A549 (cell line): Measurements from ENCODE around the gene SKAP1.

Source experiments
- BHLHE40 ChIP-seq: IDR thresholded peaks from 2 replicates; pipeline ENCODE4 v1.6.1; 2012; ENCODE audit warnings: low read depth, low read length, inconsistent platforms
- CEBPB ChIP-seq, 2 experiments: fragments of >200 bp in 1 of 2; sonication (Bioruptor Twin) in 1 of 2; formaldehyde crosslinking in 1 of 2; IDR thresholded peaks; 2 replicates each; pipeline ENCODE4 v1.6.1; 2012 to 2016
- EP300 ChIP-seq, 2 experiments: fragments of >200 bp; sonication (Bioruptor Twin); formaldehyde crosslinking; IDR thresholded peaks; 2 replicates in 1 of 2; 3 replicates in 1 of 2; pipeline ENCODE4 v1.6.1; 2016 to 2017
- HEYL ChIP-seq: fragments of 250-450 bp; sonication (Bioruptor Pico); IDR thresholded peaks from 2 replicates; pipeline ENCODE4 v1.8.0; 2021; ENCODE audit warnings: mild to moderate bottlenecking, moderate library complexity
- JUN ChIP-seq, 2 experiments: fragments of >200 bp; sonication (Bioruptor Twin); formaldehyde crosslinking; IDR thresholded peaks; 2 replicates in 1 of 2; 3 replicates in 1 of 2; pipeline ENCODE4 v1.6.1; 2016 to 2017
- JUNB ChIP-seq: fragments of >200 bp; sonication (Bioruptor Twin); formaldehyde crosslinking; IDR thresholded peaks from 2 replicates; pipeline ENCODE4 v1.6.1; 2016
- MYC ChIP-seq: IDR thresholded peaks from 2 replicates; pipeline ENCODE4 v1.6.1; 2012; ENCODE audit warnings: mild to moderate bottlenecking, inconsistent platforms, low read length, improper control_type of control experiment, borderline replicate concordance
- POLR2A ChIP-seq: IDR thresholded peaks from 2 replicates; pipeline ENCODE4 v1.6.1; 2012; ENCODE audit warnings: mild to moderate bottlenecking, low read length
- POLR2AphosphoS2 ChIP-seq: conservative IDR thresholded peaks from 2 replicates; pipeline ENCODE4 v1.6.1; 2012; ENCODE audit warnings: low read length, improper control_type of control experiment, inconsistent platforms
- RFX5 ChIP-seq: fragments of 450-650 bp; IDR thresholded peaks from 2 replicates; pipeline ENCODE4 v1.7.1; 2014; ENCODE audit warnings: antibody characterized with exemption, mild to moderate bottlenecking, moderate library complexity
- TF ChIP-seq, protein P1 (sequence below): IDR thresholded peaks from 2 replicates; pipeline ENCODE4 v1.6.1; 2012
- TF ChIP-seq, protein P2 (sequence below): fragments of >200 bp; sonication (Bioruptor Twin); formaldehyde crosslinking; IDR thresholded peaks from 3 replicates; pipeline ENCODE4 v1.5.1; 2016
- TF ChIP-seq, protein P3 (sequence below): fragments of 200-600 bp; sonication (generic); IDR thresholded peaks from 2 replicates; pipeline ENCODE4 v1.6.1; 2016; ENCODE audit warnings: antibody characterized with exemption, mild to moderate bottlenecking, moderate library complexity
- TF ChIP-seq, protein P4 (sequence below): fragments of 450-650 bp; IDR thresholded peaks from 2 replicates; pipeline ENCODE4 v1.6.1; 2014; ENCODE audit warnings: antibody characterized with exemption

DNA sequence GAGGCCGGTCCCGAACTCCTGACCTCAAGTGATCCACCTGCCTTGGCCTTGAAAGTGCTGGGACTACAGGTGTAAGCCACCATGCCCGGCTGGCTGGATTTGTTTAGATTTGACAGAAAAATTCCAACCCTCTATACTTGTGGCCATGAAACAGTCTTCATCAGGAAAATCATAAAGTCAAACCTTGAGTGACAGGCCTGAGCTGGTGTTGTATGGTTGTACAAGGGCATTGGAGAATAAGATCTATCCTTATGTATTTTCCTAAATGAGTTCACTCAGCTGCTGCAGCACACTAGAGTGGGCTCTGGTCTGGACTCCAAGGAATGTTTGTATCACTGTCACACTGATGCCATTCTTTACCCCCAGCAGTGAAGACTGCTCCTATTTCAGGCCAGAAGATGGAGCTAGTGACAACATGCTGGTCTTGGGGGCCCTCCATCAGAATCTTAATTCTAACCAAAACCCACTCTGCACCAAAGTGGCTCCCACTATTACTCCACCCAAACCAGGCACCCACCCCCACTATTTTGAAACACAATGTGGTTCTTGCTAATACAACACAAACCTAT, 295.0 kb downstream of the SKAP1 start:
- TF ChIP-seq, protein P1, sequence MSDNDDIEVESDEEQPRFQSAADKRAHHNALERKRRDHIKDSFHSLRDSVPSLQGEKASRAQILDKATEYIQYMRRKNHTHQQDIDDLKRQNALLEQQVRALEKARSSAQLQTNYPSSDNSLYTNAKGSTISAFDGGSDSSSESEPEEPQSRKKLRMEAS = no peak
- TF ChIP-seq CEBPB (IDR thresholded peaks at IDR 0.05) (no peak), POLR2AphosphoS2 (no peak), POLR2A (no peak), JUNB (no peak), MYC (no peak), EP300 (IDR thresholded peaks at IDR 0.05) (no peak), JUN (IDR thresholded peaks at IDR 0.05) (no peak), BHLHE40 (no peak), HEYL (CRISPR knock-in tag) (no peak), RFX5 (no peak)
- TF ChIP-seq, protein P2, sequence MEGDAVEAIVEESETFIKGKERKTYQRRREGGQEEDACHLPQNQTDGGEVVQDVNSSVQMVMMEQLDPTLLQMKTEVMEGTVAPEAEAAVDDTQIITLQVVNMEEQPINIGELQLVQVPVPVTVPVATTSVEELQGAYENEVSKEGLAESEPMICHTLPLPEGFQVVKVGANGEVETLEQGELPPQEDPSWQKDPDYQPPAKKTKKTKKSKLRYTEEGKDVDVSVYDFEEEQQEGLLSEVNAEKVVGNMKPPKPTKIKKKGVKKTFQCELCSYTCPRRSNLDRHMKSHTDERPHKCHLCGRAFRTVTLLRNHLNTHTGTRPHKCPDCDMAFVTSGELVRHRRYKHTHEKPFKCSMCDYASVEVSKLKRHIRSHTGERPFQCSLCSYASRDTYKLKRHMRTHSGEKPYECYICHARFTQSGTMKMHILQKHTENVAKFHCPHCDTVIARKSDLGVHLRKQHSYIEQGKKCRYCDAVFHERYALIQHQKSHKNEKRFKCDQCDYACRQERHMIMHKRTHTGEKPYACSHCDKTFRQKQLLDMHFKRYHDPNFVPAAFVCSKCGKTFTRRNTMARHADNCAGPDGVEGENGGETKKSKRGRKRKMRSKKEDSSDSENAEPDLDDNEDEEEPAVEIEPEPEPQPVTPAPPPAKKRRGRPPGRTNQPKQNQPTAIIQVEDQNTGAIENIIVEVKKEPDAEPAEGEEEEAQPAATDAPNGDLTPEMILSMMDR = no peak; the same call in 2 of the 3 replicates
- TF ChIP-seq, protein P3, sequence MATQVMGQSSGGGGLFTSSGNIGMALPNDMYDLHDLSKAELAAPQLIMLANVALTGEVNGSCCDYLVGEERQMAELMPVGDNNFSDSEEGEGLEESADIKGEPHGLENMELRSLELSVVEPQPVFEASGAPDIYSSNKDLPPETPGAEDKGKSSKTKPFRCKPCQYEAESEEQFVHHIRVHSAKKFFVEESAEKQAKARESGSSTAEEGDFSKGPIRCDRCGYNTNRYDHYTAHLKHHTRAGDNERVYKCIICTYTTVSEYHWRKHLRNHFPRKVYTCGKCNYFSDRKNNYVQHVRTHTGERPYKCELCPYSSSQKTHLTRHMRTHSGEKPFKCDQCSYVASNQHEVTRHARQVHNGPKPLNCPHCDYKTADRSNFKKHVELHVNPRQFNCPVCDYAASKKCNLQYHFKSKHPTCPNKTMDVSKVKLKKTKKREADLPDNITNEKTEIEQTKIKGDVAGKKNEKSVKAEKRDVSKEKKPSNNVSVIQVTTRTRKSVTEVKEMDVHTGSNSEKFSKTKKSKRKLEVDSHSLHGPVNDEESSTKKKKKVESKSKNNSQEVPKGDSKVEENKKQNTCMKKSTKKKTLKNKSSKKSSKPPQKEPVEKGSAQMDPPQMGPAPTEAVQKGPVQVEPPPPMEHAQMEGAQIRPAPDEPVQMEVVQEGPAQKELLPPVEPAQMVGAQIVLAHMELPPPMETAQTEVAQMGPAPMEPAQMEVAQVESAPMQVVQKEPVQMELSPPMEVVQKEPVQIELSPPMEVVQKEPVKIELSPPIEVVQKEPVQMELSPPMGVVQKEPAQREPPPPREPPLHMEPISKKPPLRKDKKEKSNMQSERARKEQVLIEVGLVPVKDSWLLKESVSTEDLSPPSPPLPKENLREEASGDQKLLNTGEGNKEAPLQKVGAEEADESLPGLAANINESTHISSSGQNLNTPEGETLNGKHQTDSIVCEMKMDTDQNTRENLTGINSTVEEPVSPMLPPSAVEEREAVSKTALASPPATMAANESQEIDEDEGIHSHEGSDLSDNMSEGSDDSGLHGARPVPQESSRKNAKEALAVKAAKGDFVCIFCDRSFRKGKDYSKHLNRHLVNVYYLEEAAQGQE = no peak
- TF ChIP-seq, protein P4, sequence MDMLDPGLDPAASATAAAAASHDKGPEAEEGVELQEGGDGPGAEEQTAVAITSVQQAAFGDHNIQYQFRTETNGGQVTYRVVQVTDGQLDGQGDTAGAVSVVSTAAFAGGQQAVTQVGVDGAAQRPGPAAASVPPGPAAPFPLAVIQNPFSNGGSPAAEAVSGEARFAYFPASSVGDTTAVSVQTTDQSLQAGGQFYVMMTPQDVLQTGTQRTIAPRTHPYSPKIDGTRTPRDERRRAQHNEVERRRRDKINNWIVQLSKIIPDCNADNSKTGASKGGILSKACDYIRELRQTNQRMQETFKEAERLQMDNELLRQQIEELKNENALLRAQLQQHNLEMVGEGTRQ = no peak
